SU-DHL-6 (cell line): Measurements from ENCODE around the gene RAD51B.

Experiments used
- H2AFZ ChIP-seq: fragments of 200-600 bp; sonication (generic); 2 replicates; pipeline ENCODE4 v1.6.1; 2014; ENCODE audit warnings: low read depth, mild to moderate bottlenecking, moderate library complexity, mixed read lengths, antibody characterized with exemption, low read length; ENCODE audit not compliant: severe bottlenecking
- H3F3A ChIP-seq: fragments of 200-600 bp; shearing (Covaris generic); 2 replicates; pipeline ENCODE4 v1.6.0; 2016; ENCODE audit warnings: antibody characterized with exemption, mild to moderate bottlenecking; ENCODE audit not compliant: insufficient read depth
- H3K27ac ChIP-seq: fragments of 200-600 bp; sonication (generic); 2 replicates; pipeline ENCODE4 v1.5.1; 2016; ENCODE audit warnings: low read depth, mild to moderate bottlenecking, low read length, moderate library complexity, mixed read lengths
- H3K27me3 ChIP-seq: fragments of 200-600 bp; sonication (generic), shearing (Covaris generic); 2 replicates; pipeline ENCODE4 v1.6.0; 2014; ENCODE audit warnings: mild to moderate bottlenecking, low read length
- H3K36me3 ChIP-seq: fragments of 200-600 bp; sonication (generic); 2 replicates; pipeline ENCODE4 v1.6.1; 2014; ENCODE audit warnings: mild to moderate bottlenecking, low read length, mixed read lengths
- H3K4me2 ChIP-seq: fragments of 300-600, 200-600 bp; shearing (Covaris generic), sonication (generic); 2 replicates; pipeline ENCODE4 v1.6.0; 2014; ENCODE audit warnings: low read length, low read depth, mild to moderate bottlenecking; ENCODE audit not compliant: poor library complexity, severe bottlenecking
- H3K4me3 ChIP-seq: fragments of 200-600 bp; sonication (generic); 2 replicates; pipeline ENCODE4 v1.5.1; 2014; ENCODE audit warnings: antibody characterized with exemption, low read length, mild to moderate bottlenecking, mixed read lengths; ENCODE audit not compliant: insufficient read depth, poor library complexity, severe bottlenecking
- H3K79me2 ChIP-seq: fragments of 200-600 bp; sonication (generic); 2 replicates; pipeline ENCODE4 v1.6.1; 2014; ENCODE audit warnings: mild to moderate bottlenecking, low read length, moderate library complexity; ENCODE audit not compliant: insufficient read depth
- H3K9ac ChIP-seq: fragments of 200-600 bp; sonication (generic); 2 replicates; pipeline ENCODE4 v1.7.0; 2014; ENCODE audit warnings: mild to moderate bottlenecking, low read length
- H3K9me2 ChIP-seq: fragments of 200-600 bp; sonication (generic); replicated peaks from 2 replicates; pipeline ENCODE4 v1.6.1; 2014; ENCODE audit warnings: low read length; ENCODE audit not compliant: insufficient read depth
- H3K9me3 ChIP-seq: fragments of 200-600 bp; sonication (generic); 2 replicates; pipeline ENCODE4 v1.6.1; 2014; ENCODE audit warnings: low read length, mixed read lengths; ENCODE audit not compliant: insufficient read depth
- H4K20me1 ChIP-seq: fragments of 200-600 bp; sonication (generic); 2 replicates; pipeline ENCODE4 v1.6.1; 2014; ENCODE audit warnings: low read depth, mild to moderate bottlenecking, antibody characterized with exemption, low read length, moderate library complexity, mixed read lengths
- CTCF ChIP-seq: fragments of 200-600 bp; sonication (generic); IDR thresholded peaks from one replicate; pipeline ENCODE4 v1.5.1; 2017; ENCODE audit warnings: antibody characterized with exemption, mild to moderate bottlenecking, low read length, moderate library complexity; ENCODE audit not compliant: insufficient read depth, poor library complexity, severe bottlenecking
- EZH2phosphoT487 ChIP-seq: fragments of 200-600 bp; sonication (generic), shearing (Covaris generic); conservative IDR thresholded peaks from 2 replicates; pipeline ENCODE4 v1.6.1; 2018; ENCODE audit warnings: mild to moderate bottlenecking, antibody characterized with exemption, low read length, moderate library complexity, mixed read lengths

The RAD51B gene

GRCh38 chr14:68726093-68726695 lies 906.6 kb downstream of the RAD51B start:
- no peak overlapping the region for H3K27ac ChIP-seq
- H3K9ac ChIP-seq, result no peak overlapping the region
- H3K79me2 ChIP-seq, result no peaks in the 10 kb centered on the region
- no peaks in the 10 kb centered on the region for H4K20me1 ChIP-seq
- H3K4me3 ChIP-seq, result no peak overlapping the region
- no peaks in the 10 kb centered on the region for H3F3A ChIP-seq
- H3K36me3 ChIP-seq, result no peaks in the 10 kb centered on the region
- H3K4me2 ChIP-seq, result no peak overlapping the region
- H3K9me2 ChIP-seq, result no peaks in the 10 kb centered on the region
- TF ChIP-seq CTCF (no peak), EZH2phosphoT487 (no peak)
- no peak overlapping the region for H2AFZ ChIP-seq
- H3K27me3 ChIP-seq, result no peaks in the 10 kb centered on the region
- H3K9me3 ChIP-seq, result no peaks in the 10 kb centered on the region

- H3K9me3 ChIP-seq, result no peaks in the 10 kb centered on the region
- H3K27ac ChIP-seq, result no peak overlapping the region
- H4K20me1 ChIP-seq, result no peaks in the 10 kb centered on the region
- no peak overlapping the region for H3K4me2 ChIP-seq
- H3K79me2 ChIP-seq, result no peaks in the 10 kb centered on the region
- no peak overlapping the region for H3K4me3 ChIP-seq
- no peaks in the 10 kb centered on the region for H3F3A ChIP-seq
- H3K36me3 ChIP-seq, result no peaks in the 10 kb centered on the region
- no peak overlapping the region for H3K9ac ChIP-seq
- TF ChIP-seq EZH2phosphoT487 (no peak), CTCF (no peak)
- no peaks in the 10 kb centered on the region for H3K27me3 ChIP-seq
- H2AFZ ChIP-seq, result no peak overlapping the region
- H3K9me2 ChIP-seq, result no peaks in the 10 kb centered on the region
Measured at GRCh38 chr14:68727315-68728047, 907.9 kb downstream of the RAD51B start.

DNA sequence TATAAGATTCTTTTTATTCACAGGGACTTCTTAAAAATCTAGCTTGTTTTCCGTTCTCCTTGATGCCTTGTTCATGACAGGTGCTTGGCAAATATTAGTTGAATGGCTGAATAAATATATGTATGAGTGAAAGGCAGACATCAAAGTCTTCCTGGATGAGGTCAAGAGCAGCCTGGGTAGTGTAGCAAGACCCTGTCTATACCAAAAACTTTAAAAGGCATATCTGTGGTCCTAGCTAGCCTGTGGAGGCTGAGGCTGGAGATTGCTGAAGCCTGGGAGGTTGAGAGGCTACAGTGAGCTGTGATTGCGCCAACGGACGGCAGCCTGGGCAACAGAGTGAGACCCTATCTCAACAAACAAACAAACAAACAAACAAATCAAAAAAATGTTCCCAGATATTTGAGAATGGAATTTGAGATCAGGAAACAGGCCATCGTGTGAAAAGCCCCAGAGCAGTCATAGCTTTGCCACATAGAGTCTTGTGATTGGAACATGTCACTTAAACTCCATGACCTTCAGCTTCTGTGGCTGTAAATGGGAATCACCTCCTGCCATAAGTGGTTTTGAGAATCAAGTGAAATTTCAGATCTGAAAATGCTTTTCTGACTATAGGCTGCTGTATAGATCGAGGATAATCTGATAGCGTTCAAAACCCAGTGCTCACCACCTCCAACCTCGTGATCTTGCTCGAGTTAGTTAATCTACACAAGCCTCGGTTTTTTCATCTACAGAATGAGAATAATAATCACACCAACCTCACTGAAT lies 908.9 kb downstream of the RAD51B start:
- Histone ChIP-seq H3K9me3 (no peaks in the 10 kb centered on the region), H3K4me2 (no peak overlapping the region), H3K27me3 (no peaks in the 10 kb centered on the region), H3K9ac (no peak overlapping the region), H3K36me3 (no peaks in the 10 kb centered on the region), H4K20me1 (no peaks in the 10 kb centered on the region), H3K79me2 (no peaks in the 10 kb centered on the region), H3K9me2 (no peaks in the 10 kb centered on the region), H2AFZ (no peak overlapping the region), H3K4me3 (no peak overlapping the region), H3F3A (no peaks in the 10 kb centered on the region), H3K27ac (no peak overlapping the region)
- TF ChIP-seq CTCF (no peak), EZH2phosphoT487 (no peak)
